ENCODE results near the gene ZHX3. TPM values are rescaled to one million over a fixed set of nuclear protein-coding genes. Genes with fewer than 3 reads are reported as not detected.

Gene ZHX3
- total and polyA plus RNA-seq, 5 experiments from 2014 or later, result 3.3 to 14.4 (median 10.4) TPM

- POLR2A ChIA-PET, result interaction anchor here (1.1 to 22.6 kb wide), 3 partner anchors 9 to 11 kb away, joined by 3 to 734 read pairs (median 3); partner anchors contain the start of gene PLCG1
- DNase-seq (no peak), ATAC-seq (no peak)
- Mint-ChIP-seq H3K27ac (peak overlapping the region; percentile 89 to 99 (median 95)), H3K27me3 (no peaks in the 10 kb centered on the region), H3K9me3 (no peaks in the 10 kb centered on the region), H3K4me3 (peak overlapping the region in 9 of 10 donors; percentile 29 to 90 (median 80)), H3K4me1 (peaks cover 58 to 99% (median 97%) of the 10 kb centered on the region in 4 donors), H3K36me3 (peaks cover 0 to 30% (median 0%) of the 10 kb centered on the region in 3 donors)
Observed at GRCh38 chr20:41151134-41151869, 166.2 kb downstream of the ZHX3 start.

GRCh38 chr20:41150664-41151063 lies 166.9 kb downstream of the ZHX3 start:
- H3K36me3 Mint-ChIP-seq, result peaks cover 0 to 30% (median 0%) of the 10 kb centered on the region in 3 donors
- peak overlapping the region; percentile 40 to 90 (median 76) for H3K4me3 Mint-ChIP-seq
- POLR2A ChIA-PET, result interaction anchor here (1.1 to 22.6 kb wide), 2 partner anchors 10 to 11 kb away, joined by 3 to 734 read pairs; partner anchors contain the start of gene PLCG1
- DNase-seq (no peak), ATAC-seq (peak; percentile 57 to 62)
- H3K27me3 Mint-ChIP-seq, result no peaks in the 10 kb centered on the region
- H3K4me1 Mint-ChIP-seq, result peaks cover 60 to 99% (median 97%) of the 10 kb centered on the region in 4 donors
- no peaks in the 10 kb centered on the region for H3K9me3 Mint-ChIP-seq
- peak overlapping the region; percentile 89 to 99 (median 95) for H3K27ac Mint-ChIP-seq

- DNase-seq, result no peak
- POLR2A ChIA-PET, result interaction anchor here (0.5 to 22.6 kb wide), 4 partner anchors 9 to 83 kb away, joined by 3 to 734 read pairs (median 4); partner anchors contain the start of gene PLCG1
- peaks cover 62 to 99% (median 97%) of the 10 kb centered on the region in 4 donors for H3K4me1 Mint-ChIP-seq
- H3K4me3 Mint-ChIP-seq, result peak overlapping the region in 9 of 10 donors; percentile 55 to 93 (median 76)
- no peaks in the 10 kb centered on the region for H3K27me3 Mint-ChIP-seq
- peak overlapping the region; percentile 84 to 99 (median 94) for H3K27ac Mint-ChIP-seq
- ATAC-seq, result no peak
- H3K36me3 Mint-ChIP-seq, result peaks cover 0 to 35% (median 0%) of the 10 kb centered on the region in 3 donors
- no peaks in the 10 kb centered on the region for H3K9me3 Mint-ChIP-seq
Observed at GRCh38 chr20:41148942-41149341, 168.6 kb downstream of the ZHX3 start.

- H3K27me3 Mint-ChIP-seq, result no peaks in the 10 kb centered on the region
- POLR2A ChIA-PET, result interaction anchor here (3.0 to 16.1 kb wide), 2 partner anchors 11 to 12 kb away, joined by 40 to 734 read pairs; partner anchors contain the start of gene PLCG1
- H3K9me3 Mint-ChIP-seq, result no peaks in the 10 kb centered on the region
- H3K27ac Mint-ChIP-seq, result peak overlapping the region; percentile 89 to 99 (median 94)
- H3K4me3 Mint-ChIP-seq, result peak overlapping the region; percentile 46 to 94 (median 77)
- no peak for DNase-seq
- no peak for ATAC-seq
- peaks cover 0 to 35% (median 0%) of the 10 kb centered on the region in 3 donors for H3K36me3 Mint-ChIP-seq
- H3K4me1 Mint-ChIP-seq, result peaks cover 68 to 100% (median 97%) of the 10 kb centered on the region in 4 donors
Observed at GRCh38 chr20:41147767-41148191, 169.8 kb downstream of the ZHX3 start.

GRCh38 chr20:41145821-41146620 lies 171.5 kb downstream of the ZHX3 start:
- DNase-seq (no peak), ATAC-seq (no peak)
- Mint-ChIP-seq H3K4me1 (peaks cover 69 to 100% (median 97%) of the 10 kb centered on the region in 4 donors), H3K4me3 (peak overlapping the region; percentile 21 to 99 (median 92)), H3K27me3 (no peaks in the 10 kb centered on the region), H3K36me3 (peaks cover 0 to 33% (median 0%) of the 10 kb centered on the region in 3 donors), H3K27ac (peak overlapping the region; percentile 89 to 99 (median 94)), H3K9me3 (no peaks in the 10 kb centered on the region)
- POLR2A ChIA-PET, result interaction anchor here (3.0 to 16.1 kb wide), 2 partner anchors 9 to 14 kb away, joined by 40 to 734 read pairs; partner anchors contain the start of gene PLCG1

GRCh38 chr20:41145317-41145716 lies 172.2 kb downstream of the ZHX3 start:
- DNase-seq, result no peak
- H3K27me3 Mint-ChIP-seq, result no peaks in the 10 kb centered on the region
- H3K4me1 Mint-ChIP-seq, result peaks cover 69 to 100% (median 97%) of the 10 kb centered on the region in 4 donors
- peaks cover 0 to 32% (median 0%) of the 10 kb centered on the region in 3 donors for H3K36me3 Mint-ChIP-seq
- ATAC-seq, result no peak
- peak overlapping the region; percentile 49 to 99 (median 92) for H3K4me3 Mint-ChIP-seq
- POLR2A ChIA-PET, result interaction anchor here (1.0 to 16.1 kb wide), 3 partner anchors 8 to 14 kb away, joined by 3 to 734 read pairs (median 40); partner anchors contain the start of gene PLCG1
- H3K27ac Mint-ChIP-seq, result peak overlapping the region; percentile 89 to 99 (median 94)
- no peaks in the 10 kb centered on the region for H3K9me3 Mint-ChIP-seq

GRCh38 chr20:41143354-41143753 lies 174.2 kb downstream of the ZHX3 start:
- ATAC-seq (no peak), DNase-seq (no peak)
- H3K36me3 Mint-ChIP-seq, result peaks cover 0 to 24% (median 0%) of the 10 kb centered on the region in 3 donors
- H3K27me3 Mint-ChIP-seq, result no peaks in the 10 kb centered on the region
- H3K9me3 Mint-ChIP-seq, result no peaks in the 10 kb centered on the region
- peaks cover 73 to 100% (median 96%) of the 10 kb centered on the region in 4 donors for H3K4me1 Mint-ChIP-seq
- POLR2A ChIA-PET, result interaction anchor here (0.7 to 16.1 kb wide), 3 partner anchors 8 to 30 kb away, joined by 3 to 734 read pairs (median 4); no protein-coding TSS in a partner anchor
- peak overlapping the region; percentile 84 to 99 (median 94) for H3K4me3 Mint-ChIP-seq
- H3K27ac Mint-ChIP-seq, result peak overlapping the region; percentile 89 to 99 (median 94)

- ATAC-seq (peak; percentile 45 to 58), DNase-seq (peak in 4 of 10 donors; percentile 39 to 53 (median 44))
- Mint-ChIP-seq H3K4me1 (peaks cover 68 to 98% (median 92%) of the 10 kb centered on the region in 4 donors), H3K4me3 (peak overlapping the region; percentile 84 to 99 (median 94)), H3K9me3 (no peaks in the 10 kb centered on the region), H3K27me3 (no peaks in the 10 kb centered on the region), H3K27ac (peak overlapping the region; percentile 89 to 99 (median 94)), H3K36me3 (peaks cover 0 to 24% (median 0%) of the 10 kb centered on the region in 3 donors)
- POLR2A ChIA-PET, result interaction anchor here (0.6 to 16.1 kb wide), 4 partner anchors 17 to 216 kb away, joined by 3 to 734 read pairs (median 31); no protein-coding TSS in a partner anchor
Observed at GRCh38 chr20:41142919-41143318, 174.6 kb downstream of the ZHX3 start.

- H3K4me3 Mint-ChIP-seq, result peak overlapping the region; percentile 84 to 99 (median 94)
- H3K27ac Mint-ChIP-seq, result peak overlapping the region; percentile 89 to 99 (median 94)
- ATAC-seq (no peak), DNase-seq (no peak)
- H3K9me3 Mint-ChIP-seq, result no peaks in the 10 kb centered on the region
- peaks cover 0 to 22% (median 0%) of the 10 kb centered on the region in 3 donors for H3K36me3 Mint-ChIP-seq
- H3K4me1 Mint-ChIP-seq, result peaks cover 67 to 91% (median 85%) of the 10 kb centered on the region in 4 donors
- POLR2A ChIA-PET, result interaction anchor here (0.6 to 16.1 kb wide), 4 partner anchors 18 to 217 kb away, joined by 3 to 734 read pairs (median 31); no protein-coding TSS in a partner anchor
- H3K27me3 Mint-ChIP-seq, result no peaks in the 10 kb centered on the region
Observed at GRCh38 chr20:41142245-41142644, 175.3 kb downstream of the ZHX3 start.

GRCh38 chr20:41141153-41141815 lies 176.2 kb downstream of the ZHX3 start:
- Mint-ChIP-seq H3K4me1 (peaks cover 60 to 84% (median 79%) of the 10 kb centered on the region in 4 donors), H3K9me3 (no peaks in the 10 kb centered on the region), H3K27me3 (no peaks in the 10 kb centered on the region), H3K36me3 (peaks cover 0 to 16% (median 0%) of the 10 kb centered on the region in 3 donors), H3K4me3 (peak overlapping the region; percentile 84 to 99 (median 94)), H3K27ac (peak overlapping the region; percentile 89 to 99 (median 94))
- DNase-seq (peak in 1 of 10 donors; percentile 30), ATAC-seq (no peak)
- POLR2A ChIA-PET, result interaction anchor here (8.8 to 16.1 kb wide), 2 partner anchors 19 to 32 kb away, joined by 59 to 734 read pairs; no protein-coding TSS in a partner anchor
